ENCODE measurements around the gene RGS6.

The RGS6 gene

GRCh38 chr14:72172597-72172996, 240.4 kb downstream of the RGS6 start:
- DNase-seq: no peak

- no peak for DNase-seq
Observed at GRCh38 chr14:72173038-72173720, 240.9 kb downstream of the RGS6 start.

DNA sequence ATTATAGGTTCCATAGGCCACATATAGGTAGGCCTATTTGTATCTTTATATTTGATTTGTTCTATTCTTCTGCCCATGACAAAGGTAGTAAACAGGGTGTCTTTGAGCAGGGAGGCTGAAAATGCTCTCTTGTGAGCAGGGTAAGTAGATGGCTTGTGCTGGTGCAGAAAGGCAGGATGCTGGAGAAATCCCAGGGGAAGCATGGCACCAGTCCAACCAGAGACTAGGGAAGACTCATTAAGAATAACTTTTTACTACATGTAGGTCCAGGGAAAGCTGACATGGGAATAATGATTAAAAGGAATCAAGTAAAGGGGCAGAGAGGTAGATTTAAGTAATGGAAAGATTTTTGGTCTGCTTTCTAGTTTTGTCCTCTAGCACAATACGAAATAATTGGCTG, 245.0 kb downstream of the RGS6 start:
- DNase-seq: no peak

DNA sequence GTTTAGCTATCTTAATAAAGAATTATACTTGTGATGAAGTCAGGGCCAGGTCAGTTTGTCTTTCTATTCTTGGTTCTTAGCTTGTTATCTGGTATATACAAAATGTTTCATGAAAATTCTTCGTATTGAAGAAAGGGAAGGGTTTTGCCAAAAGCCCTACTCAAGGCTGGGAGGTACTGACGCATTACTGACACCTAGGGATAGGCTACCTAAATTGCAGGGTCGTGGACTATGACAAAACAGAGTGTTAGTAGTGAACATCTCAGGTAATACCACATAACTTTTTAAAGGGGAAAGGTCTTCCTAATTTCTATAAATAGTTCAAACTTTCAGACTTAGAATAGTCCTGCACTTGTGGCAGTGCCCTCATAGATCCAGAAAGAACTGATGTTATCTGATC, 246.3 kb downstream of the RGS6 start:
- no peak for DNase-seq

- no peak for DNase-seq
Observed at GRCh38 chr14:72182708-72183432, 250.6 kb downstream of the RGS6 start.

- no peak for DNase-seq
Observed at GRCh38 chr14:72183631-72184030, 251.4 kb downstream of the RGS6 start.

- peak; percentile 44 for DNase-seq
Observed at GRCh38 chr14:72186523-72186922, 254.3 kb downstream of the RGS6 start.

DNA sequence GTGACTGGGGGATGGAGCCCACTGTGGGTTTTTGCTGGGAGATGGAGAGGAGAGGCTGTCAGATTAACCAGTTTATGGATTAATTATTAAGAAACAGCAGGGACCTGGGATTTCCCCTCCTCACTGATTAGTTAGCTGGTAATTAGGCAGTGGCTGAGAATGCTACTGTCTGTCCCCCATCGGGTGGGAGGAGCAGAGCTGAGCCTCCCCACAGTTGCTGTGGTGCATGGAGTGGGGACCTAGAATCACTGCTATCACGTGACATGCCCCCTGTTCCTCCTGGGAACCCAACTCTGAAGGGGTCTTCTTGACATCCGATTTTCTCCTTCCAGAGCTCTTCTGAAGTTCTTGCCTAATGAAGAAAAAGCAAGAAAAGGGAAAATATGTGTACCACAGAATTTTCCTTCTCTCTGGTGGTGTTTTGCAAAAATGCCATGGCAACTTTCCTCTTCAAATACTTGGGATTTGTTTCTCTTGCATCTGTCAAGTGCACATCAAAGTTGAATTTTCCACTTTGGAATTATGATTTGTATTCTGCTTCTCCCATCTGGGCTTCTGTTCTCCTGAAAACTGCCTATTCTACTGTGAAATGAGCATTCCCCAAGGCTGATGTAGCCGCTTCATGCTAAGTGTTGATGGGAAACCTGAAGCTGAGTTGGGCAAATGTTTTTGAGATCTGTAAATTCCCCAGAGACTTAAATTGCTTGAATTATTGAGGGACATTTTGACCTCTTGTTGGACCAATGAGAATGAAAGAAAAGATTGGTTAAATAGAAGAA, 264.2 kb downstream of the RGS6 start:
- DNase-seq: no peak

GRCh38 chr14:72201645-72202044, 269.4 kb downstream of the RGS6 start:
- no peak for DNase-seq

- DNase-seq: no peak
Observed at GRCh38 chr14:72213424-72213823, 281.2 kb downstream of the RGS6 start.

DNA sequence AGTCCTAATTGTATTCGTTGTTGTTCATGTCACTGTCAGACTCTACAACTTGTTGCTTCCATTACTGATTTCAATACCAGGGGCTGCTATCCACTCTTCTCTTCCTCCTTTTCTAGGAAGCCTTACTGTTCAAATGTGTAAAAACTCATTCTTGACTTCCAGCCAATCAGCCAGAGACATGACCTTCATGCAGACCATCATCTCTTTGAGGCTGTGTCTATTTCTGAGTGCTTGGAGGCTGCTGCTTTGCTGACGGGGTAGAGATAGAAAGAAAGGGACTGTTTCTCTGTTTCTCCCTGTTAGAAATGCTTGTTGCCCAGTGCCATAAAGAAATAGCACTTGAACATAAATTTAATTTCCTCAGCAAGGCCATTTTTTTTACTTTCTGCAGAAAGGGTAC, 282.9 kb downstream of the RGS6 start:
- DNase-seq: no peak

GRCh38 chr14:72217135-72217534, 284.9 kb downstream of the RGS6 start:
- no peak for DNase-seq

DNA sequence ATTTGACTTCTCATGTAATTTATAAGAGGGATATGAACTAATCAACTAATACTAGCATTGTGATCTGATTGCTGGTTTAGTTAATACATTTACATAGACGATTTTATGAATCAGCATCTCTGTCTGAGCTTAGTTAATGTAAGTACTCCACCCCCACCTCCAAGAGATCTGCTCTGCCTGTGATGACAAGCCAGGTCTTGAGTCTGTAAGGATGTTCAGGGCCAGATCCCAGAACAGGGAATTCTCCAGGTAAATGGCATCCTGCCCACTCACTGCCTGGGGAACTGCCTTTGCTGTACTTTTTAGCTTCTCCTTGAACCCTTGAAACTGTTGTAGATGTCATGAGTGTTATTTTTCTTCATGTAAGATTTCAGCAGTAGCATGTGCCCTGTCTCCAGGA, 289.8 kb downstream of the RGS6 start:
- DNase-seq: no peak

DNA sequence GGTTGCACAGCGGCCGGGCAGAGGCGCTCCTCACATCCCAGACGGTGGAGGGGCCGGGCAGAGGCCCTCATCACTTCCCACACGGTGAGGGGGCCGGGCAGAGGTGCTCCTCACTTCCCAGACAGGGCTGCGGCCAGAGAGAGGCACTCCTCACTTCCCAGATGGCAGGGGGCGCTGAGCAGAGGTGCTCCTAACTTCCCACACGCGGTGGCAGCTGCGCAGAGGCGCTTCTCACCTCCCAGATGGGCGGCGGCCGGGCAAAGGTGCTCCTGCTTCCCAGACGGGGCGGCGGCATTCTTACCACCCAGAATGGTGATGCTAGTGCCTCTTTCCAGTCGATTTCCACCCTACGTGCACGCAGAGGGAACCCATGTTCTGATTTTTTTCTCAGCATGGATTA, 304.4 kb downstream of the RGS6 start:
- no peak for DNase-seq

- no peak for DNase-seq
Observed at GRCh38 chr14:72237722-72238666, 305.8 kb downstream of the RGS6 start.

DNA sequence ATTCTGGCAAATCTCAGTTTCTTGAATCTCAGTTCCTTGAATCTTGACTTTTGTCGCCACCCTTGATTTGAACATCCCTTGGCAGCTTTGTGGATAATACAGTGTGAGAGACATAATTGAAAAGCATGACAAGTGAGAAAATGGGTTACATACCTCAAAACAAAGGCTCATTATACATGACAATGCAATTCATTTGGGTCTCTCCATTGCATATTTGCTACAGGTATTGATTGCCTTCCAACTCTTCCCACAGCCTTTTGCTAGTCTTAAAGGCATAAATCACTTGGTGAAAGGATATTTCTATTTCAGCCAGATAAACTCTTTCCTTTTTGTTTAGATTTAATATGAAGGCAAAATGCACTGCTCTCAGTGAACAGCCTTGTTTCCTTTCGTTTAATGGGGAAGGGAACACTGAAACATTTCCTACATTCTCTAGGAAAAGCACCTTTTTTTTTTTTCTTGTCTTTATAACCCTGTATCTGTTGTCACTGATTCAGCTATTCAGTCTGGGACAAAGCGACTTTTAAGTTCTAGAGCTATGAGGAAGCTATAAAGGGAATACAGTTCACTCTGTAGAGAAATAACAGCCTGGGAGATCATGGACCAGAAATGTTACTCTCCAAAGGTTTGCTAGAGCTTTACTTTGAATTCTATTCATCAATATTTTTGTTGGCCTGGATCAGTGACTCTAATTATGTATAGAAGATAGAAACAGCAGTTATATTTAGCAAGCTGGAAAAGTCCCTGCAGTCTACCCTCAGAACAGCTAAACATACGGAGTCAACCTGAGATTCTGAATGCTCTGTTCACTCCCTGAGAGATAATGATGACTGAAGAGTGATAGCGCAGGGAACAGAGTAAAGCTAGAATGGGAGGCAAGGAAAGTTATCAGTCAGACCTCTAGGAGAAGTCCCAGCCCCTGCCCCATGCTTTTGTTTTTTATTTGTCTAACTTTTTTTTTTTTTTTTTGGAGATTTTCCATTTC, 311.4 kb downstream of the RGS6 start:
- no peak for DNase-seq

- DNase-seq: no peak
Observed at GRCh38 chr14:72247896-72248465, 315.8 kb downstream of the RGS6 start.

GRCh38 chr14:72253503-72253902, 321.3 kb downstream of the RGS6 start:
- DNase-seq: no peak

DNA sequence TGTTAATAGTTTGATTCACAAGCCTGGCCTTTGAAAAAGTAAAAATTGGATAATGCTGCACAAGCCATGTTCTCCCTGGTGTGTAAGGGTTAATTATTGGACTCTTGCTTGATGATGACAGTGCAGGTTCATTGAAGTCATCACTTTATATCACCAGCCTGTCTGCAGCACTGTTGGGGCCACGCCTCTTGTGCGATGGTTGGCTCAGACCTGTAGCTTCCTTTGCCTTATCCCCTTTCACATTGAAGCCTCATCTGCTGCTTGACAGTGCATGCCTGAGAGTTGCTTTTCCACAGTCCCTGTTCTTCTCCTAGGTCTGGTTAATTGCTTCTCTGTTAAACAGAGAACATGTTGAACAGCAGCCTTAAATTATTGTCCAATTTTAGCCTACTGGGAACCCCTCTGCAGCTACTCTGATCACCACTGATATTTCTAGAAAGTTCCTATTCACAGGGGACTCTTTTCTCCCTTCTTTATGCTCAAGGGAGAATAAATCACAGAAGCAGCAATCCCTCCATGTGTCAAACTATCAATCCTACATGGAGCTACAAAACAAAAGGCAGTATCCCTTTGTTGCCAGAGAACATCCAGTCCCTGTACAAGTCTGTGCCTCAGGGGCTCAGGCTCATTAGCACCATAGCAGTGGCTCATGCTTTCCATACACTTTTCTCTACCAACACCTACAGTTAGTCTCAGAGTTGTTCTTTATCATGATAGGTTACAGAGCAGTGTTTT, 322.1 kb downstream of the RGS6 start:
- DNase-seq: no peak

DNA sequence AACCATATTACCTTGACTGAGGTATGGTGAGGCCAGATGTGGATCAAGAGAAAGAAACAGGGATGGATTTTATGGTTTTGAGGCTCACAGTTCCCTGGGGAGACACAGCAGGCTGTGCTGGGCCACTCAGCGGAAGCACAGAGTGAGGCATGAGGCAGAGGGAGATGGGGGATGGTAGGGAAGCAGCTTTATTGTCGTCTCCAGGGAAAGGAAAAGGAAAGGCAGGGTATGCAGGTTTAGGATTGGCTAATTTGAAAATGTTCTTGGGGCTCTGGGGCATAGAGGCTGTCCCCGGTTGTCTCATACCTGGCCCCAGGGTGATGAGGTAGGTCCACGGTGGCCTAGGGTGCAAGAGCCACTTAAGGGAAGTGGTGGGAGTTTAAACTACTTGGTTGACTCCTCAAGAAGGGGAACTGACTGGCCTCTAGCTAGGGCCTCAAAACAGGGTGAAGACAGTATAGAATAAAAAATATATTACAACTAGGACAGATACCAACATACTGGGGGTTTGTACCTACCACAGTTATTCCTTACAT, 322.8 kb downstream of the RGS6 start:
- no peak for DNase-seq

Measured in right forelimb (tissue), 1 donor.